Effector memory CD4-positive, alpha-beta T cell (primary cell): ENCODE data around the gene KCNQ2.

ENCODE experiments used
- DNase-seq, 3 donors: peaks; one replicate each; pipeline ENCODE4 v3.0.0-alpha.2; 2020
- H3K27ac ChIP-seq: 2 replicates; pipeline ENCODE4 v1.7.0; 2013; ENCODE audit warnings: mild to moderate bottlenecking, low read length, moderate library complexity; ENCODE audit not compliant: insufficient read depth, poor library complexity, severe bottlenecking
- H3K27me3 ChIP-seq: replicated peaks from 2 replicates; pipeline ENCODE4 v1.7.0; 2013; ENCODE audit warnings: mild to moderate bottlenecking, low read length; ENCODE audit not compliant: insufficient read depth, control insufficient read depth, poor library complexity, severe bottlenecking
- H3K36me3 ChIP-seq: 2 replicates; pipeline ENCODE4 v1.7.0; 2013; ENCODE audit warnings: mild to moderate bottlenecking, low read length, moderate library complexity; ENCODE audit not compliant: control insufficient read depth, insufficient read depth
- H3K4me1 ChIP-seq: 2 replicates; pipeline ENCODE4 v1.7.0; 2013; ENCODE audit warnings: low read length, mild to moderate bottlenecking; ENCODE audit not compliant: control insufficient read depth, insufficient read depth, poor library complexity, severe bottlenecking
- H3K4me3 ChIP-seq: 2 replicates; pipeline ENCODE4 v1.7.0; 2013; ENCODE audit warnings: low read length, low read depth, mild to moderate bottlenecking; ENCODE audit not compliant: insufficient read depth, poor library complexity, severe bottlenecking
- H3K9me3 ChIP-seq: 2 replicates; pipeline ENCODE4 v1.7.0; 2013; ENCODE audit warnings: mild to moderate bottlenecking, low read length, moderate library complexity; ENCODE audit not compliant: control insufficient read depth

The KCNQ2 gene

GRCh38 chr20:63357921-63358905 lies 114.2 kb downstream of the KCNQ2 start:
- no peaks in the 10 kb centered on the region for H3K9me3 ChIP-seq
- no peaks in the 10 kb centered on the region for H3K36me3 ChIP-seq
- no peak for DNase-seq
- no peak overlapping the region for H3K4me3 ChIP-seq
- H3K27ac ChIP-seq, result no peak overlapping the region
- H3K27me3 ChIP-seq, result peaks cover 20% of the 10 kb centered on the region
- H3K4me1 ChIP-seq, result peaks cover 5% of the 10 kb centered on the region

- Histone ChIP-seq H3K36me3 (no peaks in the 10 kb centered on the region), H3K27me3 (peaks cover 16% of the 10 kb centered on the region), H3K27ac (no peak overlapping the region), H3K4me3 (no peak overlapping the region), H3K9me3 (no peaks in the 10 kb centered on the region), H3K4me1 (peaks cover 5% of the 10 kb centered on the region)
- no peak for DNase-seq
Observed at GRCh38 chr20:63356931-63357879, 115.2 kb downstream of the KCNQ2 start.

- H3K27me3 ChIP-seq, result peaks cover 12% of the 10 kb centered on the region
- H3K36me3 ChIP-seq, result no peaks in the 10 kb centered on the region
- peaks cover 5% of the 10 kb centered on the region for H3K4me1 ChIP-seq
- no peak overlapping the region for H3K27ac ChIP-seq
- H3K4me3 ChIP-seq, result no peak overlapping the region
- no peaks in the 10 kb centered on the region for H3K9me3 ChIP-seq
- no peak for DNase-seq
Observed at GRCh38 chr20:63356511-63356910, 115.9 kb downstream of the KCNQ2 start.

GRCh38 chr20:63355781-63356295 lies 116.6 kb downstream of the KCNQ2 start:
- Histone ChIP-seq H3K27me3 (peaks cover 11% of the 10 kb centered on the region), H3K27ac (no peak overlapping the region), H3K4me3 (no peak overlapping the region), H3K4me1 (peaks cover 5% of the 10 kb centered on the region), H3K9me3 (no peaks in the 10 kb centered on the region), H3K36me3 (no peaks in the 10 kb centered on the region)
- no peak for DNase-seq

- DNase-seq, result no peak
- H3K4me3 ChIP-seq, result no peak overlapping the region
- no peak overlapping the region for H3K27ac ChIP-seq
- H3K36me3 ChIP-seq, result no peaks in the 10 kb centered on the region
- no peaks in the 10 kb centered on the region for H3K4me1 ChIP-seq
- no peaks in the 10 kb centered on the region for H3K9me3 ChIP-seq
- H3K27me3 ChIP-seq, result peaks cover under 1% of the 10 kb centered on the region
Observed at GRCh38 chr20:63354636-63355350, 117.7 kb downstream of the KCNQ2 start.

GRCh38 chr20:63352811-63353221 lies 119.6 kb downstream of the KCNQ2 start:
- H3K9me3 ChIP-seq, result no peaks in the 10 kb centered on the region
- H3K4me3 ChIP-seq, result no peak overlapping the region
- no peaks in the 10 kb centered on the region for H3K36me3 ChIP-seq
- DNase-seq, result no peak
- no peak overlapping the region for H3K27ac ChIP-seq
- no peaks in the 10 kb centered on the region for H3K4me1 ChIP-seq
- H3K27me3 ChIP-seq, result no peaks in the 10 kb centered on the region

- Histone ChIP-seq H3K9me3 (no peaks in the 10 kb centered on the region), H3K27me3 (no peaks in the 10 kb centered on the region), H3K36me3 (no peaks in the 10 kb centered on the region), H3K4me1 (no peaks in the 10 kb centered on the region), H3K27ac (no peak overlapping the region), H3K4me3 (no peak overlapping the region)
- DNase-seq, result no peak
Observed at GRCh38 chr20:63351811-63352591, 120.5 kb downstream of the KCNQ2 start.

GRCh38 chr20:63351326-63351700 lies 121.1 kb downstream of the KCNQ2 start:
- H3K36me3 ChIP-seq, result no peaks in the 10 kb centered on the region
- no peaks in the 10 kb centered on the region for H3K4me1 ChIP-seq
- no peak for DNase-seq
- H3K9me3 ChIP-seq, result no peaks in the 10 kb centered on the region
- no peak overlapping the region for H3K4me3 ChIP-seq
- H3K27ac ChIP-seq, result no peak overlapping the region
- H3K27me3 ChIP-seq, result no peaks in the 10 kb centered on the region
